PC-3 (cell line): ENCODE results near the gene INSL3.

ENCODE experiments used
- CTCF ChIP-seq: fragments of 300-600 bp; sonication (generic); conservative IDR thresholded peaks from 2 replicates; pipeline ENCODE4 v1.5.1; 2017; ENCODE audit warnings: antibody characterized with exemption, low read depth, mild to moderate bottlenecking, low read length
- EZH2 ChIP-seq: fragments of 300-600 bp; sonication (generic); IDR thresholded peaks from one replicate; pipeline ENCODE4 v1.6.1; 2017; ENCODE audit warnings: antibody characterized with exemption, mild to moderate bottlenecking, low read length; ENCODE audit not compliant: unreplicated experiment
- EZH2phosphoT487 ChIP-seq: fragments of 300-600 bp; sonication (generic); IDR thresholded peaks from 2 replicates; pipeline ENCODE4 v1.6.1; 2018; ENCODE audit warnings: mild to moderate bottlenecking, antibody characterized with exemption, low read length, borderline replicate concordance

GRCh38 chr19:17790059-17790780 is 31.1 kb downstream of the INSL3 start:
- TF ChIP-seq CTCF (no peak), EZH2phosphoT487 (no peak), EZH2 (no peak)
